Measurements from ENCODE around the gene PROM2. TPM values are rescaled to one million over a fixed set of nuclear protein-coding genes. Genes with fewer than 3 reads are reported as not detected.

Gene PROM2
- total and polyA plus RNA-seq, 4 donors, result 0.11 to 1.1 (median 0.24) TPM

- Histone ChIP-seq H3K9ac (ENCODE audit: low read depth in 1 of 2, low read length in 2 of 2) (no peak overlapping the region), H3K27ac (ENCODE audit: low read depth in 1 of 2, low read length in 2 of 2) (no peak overlapping the region), H3K4me1 (ENCODE audit: control insufficient read depth in 4 of 4, insufficient read depth in 4 of 4, low read length in 3 of 4) (no peaks in the 10 kb centered on the region), H3K9me3 (ENCODE audit: control insufficient read depth in 4 of 4, low read length in 3 of 4) (no peaks in the 10 kb centered on the region), H3K4me3 (ENCODE audit: low read depth in 1 of 3, low read length in 3 of 3) (no peak overlapping the region), H3K36me3 (ENCODE audit: control insufficient read depth in 4 of 4, insufficient read depth in 3 of 4, low read depth in 1 of 4, low read length in 3 of 4) (no peaks in the 10 kb centered on the region), H3K27me3 (ENCODE audit: control insufficient read depth in 4 of 4, insufficient read depth in 4 of 4, low read length in 3 of 4) (no peaks in the 10 kb centered on the region)
- no peak for DNase-seq (ENCODE audit: low spot score)
- TF ChIP-seq ZBTB33 (IDR thresholded peaks at IDR 0.05) (no peak), HNF4A (conservative IDR thresholded peaks at IDR 0.05) (no peak), GABPA (IDR thresholded peaks at IDR 0.05 in 1 of 2, conservative IDR thresholded peaks at IDR 0.05 in 1 of 2) (no peak), REST (IDR thresholded peaks at IDR 0.05) (no peak), HNF4G (IDR thresholded peaks at IDR 0.05) (no peak), FOXA1 (IDR thresholded peaks at IDR 0.05) (no peak), RAD21 (IDR thresholded peaks at IDR 0.05) (no peak), EGR1 (IDR thresholded peaks at IDR 0.05; ENCODE audit: low read depth in 2 of 2) (no peak), SP1 (IDR thresholded peaks at IDR 0.05) (no peak), NR2F2 (IDR thresholded peaks at IDR 0.05) (no peak), JUND (IDR thresholded peaks at IDR 0.05) (no peak), MAX (IDR thresholded peaks at IDR 0.05) (no peak), YY1 (IDR thresholded peaks at IDR 0.05) (no peak), RXRA (IDR thresholded peaks at IDR 0.05) (no peak), CTCF (IDR thresholded peaks at IDR 0.05; ENCODE audit: low read depth, low read length, missing input control) (no peak), FOXA2 (IDR thresholded peaks at IDR 0.05) (no peak), ATF3 (IDR thresholded peaks at IDR 0.05) (no peak), TAF1 (conservative IDR thresholded peaks at IDR 0.05) (no peak)
- 80% methylated on average over 23 of the region's 23 CpGs for WGBS
These were observed 55.9 kb downstream of the PROM2 start for GRCh38 chr2:95329891-95330793.

All from liver (tissue), 9 donors.